Endodermal cell (in vitro differentiated cells): ENCODE results near the gene ZNF469. TPM values are rescaled to one million over a fixed set of nuclear protein-coding genes. Genes with fewer than 3 reads are reported as not detected.

Experiments
- DNase-seq: peaks from one replicate; pipeline ENCODE4 v3.0.0-alpha.2; 2017
- H3K27ac ChIP-seq: 2 replicates; pipeline ENCODE4 v1.5.1; 2013; ENCODE audit warnings: mild to moderate bottlenecking, low read depth, low read length, moderate library complexity
- H3K27me3 ChIP-seq: 2 replicates; pipeline ENCODE4 v1.6.1; 2013; ENCODE audit warnings: mild to moderate bottlenecking, low read length, moderate library complexity; ENCODE audit not compliant: insufficient read depth, control insufficient read depth, poor library complexity, severe bottlenecking
- H3K36me3 ChIP-seq: 2 replicates; pipeline ENCODE4 v1.7.0; 2013; ENCODE audit warnings: mild to moderate bottlenecking, low read length, moderate library complexity; ENCODE audit not compliant: control insufficient read depth, insufficient read depth
- H3K4me1 ChIP-seq: one replicate; pipeline ENCODE4 v1.7.0; 2013; ENCODE audit warnings: low read length; ENCODE audit not compliant: control insufficient read depth, insufficient read depth
- H3K4me3 ChIP-seq: 2 replicates; pipeline ENCODE4 v1.5.1; 2013; ENCODE audit warnings: mild to moderate bottlenecking, low read length, moderate library complexity
- H3K9ac ChIP-seq: 2 replicates; pipeline ENCODE4 v1.6.1; 2013; ENCODE audit warnings: mild to moderate bottlenecking, low read length, moderate library complexity; ENCODE audit not compliant: poor library complexity, severe bottlenecking; ENCODE audit errors: extremely low read depth
- H3K9me3 ChIP-seq: 2 replicates; pipeline ENCODE4 v1.6.1; 2013; ENCODE audit warnings: mild to moderate bottlenecking, low read length, moderate library complexity; ENCODE audit not compliant: control insufficient read depth
- H3K27ac Mint-ChIP-seq: 2 replicates; pipeline ENCODE4 v1.8.0; 2020; ENCODE audit warnings: mixed read lengths
- H3K27me3 Mint-ChIP-seq: 2 replicates; pipeline ENCODE4 v1.8.0; 2021; ENCODE audit warnings: mild to moderate bottlenecking, mixed read lengths; ENCODE audit not compliant: insufficient read depth
- H3K36me3 Mint-ChIP-seq: 2 replicates; pipeline ENCODE4 v1.8.0; 2020; ENCODE audit warnings: low read depth, mixed read lengths
- H3K4me1 Mint-ChIP-seq: 2 replicates; pipeline ENCODE4 v1.8.0; 2020; ENCODE audit warnings: mixed read lengths
- H3K4me3 Mint-ChIP-seq: 2 replicates; pipeline ENCODE4 v1.8.0; 2020; ENCODE audit warnings: mild to moderate bottlenecking, moderate library complexity, mixed read lengths
- H3K9me3 Mint-ChIP-seq: 2 replicates; pipeline ENCODE4 v1.8.0; 2020; ENCODE audit warnings: mild to moderate bottlenecking, mixed read lengths
- CTCF ChIP-seq: fragments of 200-600 bp; sonication (generic); conservative IDR thresholded peaks from 2 replicates; pipeline ENCODE4 v1.5.0; 2021; ENCODE audit warnings: antibody characterized with exemption, mild to moderate bottlenecking
- WGBS, 2 experiments: methylation state at CpG; one replicate each; pipeline versions ENCODE4 v1.1.5 to v1.1.7; 2013; ENCODE audit warnings: missing lambda C conversion rate in 2 of 2, mixed read lengths in 1 of 2; ENCODE audit not compliant: insufficient coverage in 1 of 2, insufficient read length in 1 of 2; 5-methylcytosine and 5-hydroxymethylcytosine counted together
- total RNA-seq, 2 donors: library from RNA; stranded (reverse); fragmentation: NEBNext Ultra II Directional in 1 of 2; extraction: Animal tissue kit (Norgen Biotek cat#: 25700) in 1 of 2; gene quantifications; 2 replicates in 1 of 2; 3 replicates in 1 of 2; pipeline ENCODE4 v1.2.1, GENCODE V29; 2021

Gene ZNF469
- total RNA-seq, 2 donors from 2014 or later, result 0.68 to 4.7 TPM

DNA sequence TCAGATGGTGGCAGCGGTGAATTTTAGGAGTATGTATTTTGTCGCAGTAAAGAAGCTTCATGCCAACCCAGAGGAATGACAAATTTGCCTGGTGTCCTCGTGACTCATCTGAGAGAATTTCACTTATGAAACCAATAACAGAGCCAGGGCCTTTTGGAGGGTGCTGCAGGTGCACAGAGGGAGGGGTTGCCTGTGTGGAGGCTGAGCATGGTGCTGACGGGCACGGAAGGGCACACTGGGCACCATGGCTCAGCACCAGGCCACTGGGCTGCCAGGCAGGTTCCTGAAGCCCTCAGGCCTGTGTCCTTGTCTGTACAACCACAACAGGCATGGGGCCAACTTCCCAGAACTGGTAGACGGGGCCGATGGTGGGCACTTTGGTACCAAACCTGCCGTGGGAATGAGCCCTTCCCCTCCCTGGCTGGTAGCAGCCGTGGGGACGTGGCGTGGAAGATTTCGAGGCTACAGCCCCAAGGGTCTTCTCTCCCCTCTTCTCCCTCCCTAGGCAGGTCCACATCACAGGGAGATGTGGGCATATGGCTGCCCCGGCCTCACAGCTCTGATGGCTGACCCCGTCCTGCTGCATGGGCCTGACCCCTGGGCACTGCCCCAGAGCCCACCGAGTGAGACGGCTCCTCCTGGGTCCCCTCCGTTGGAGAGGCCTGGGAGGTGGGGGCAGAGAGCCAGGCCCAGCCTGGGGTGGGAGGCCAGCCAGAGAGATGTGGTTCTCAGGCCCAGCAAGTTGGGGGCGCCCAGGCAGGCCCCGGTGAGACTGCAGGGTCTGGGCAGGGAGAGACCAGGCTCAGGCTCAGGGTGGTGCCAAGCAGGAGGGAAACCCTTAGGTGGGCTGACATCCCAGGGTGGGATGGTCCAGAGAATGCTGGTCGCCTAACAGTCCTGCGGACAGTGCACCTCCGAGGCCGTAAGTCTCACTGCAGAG is 30.2 kb upstream of the ZNF469 start:
- Histone ChIP-seq H3K4me3 (no peak overlapping the region), H3K36me3 (no peaks in the 10 kb centered on the region), H3K27me3 (no peaks in the 10 kb centered on the region), H3K4me1 (no peaks in the 10 kb centered on the region), H3K27ac (no peak overlapping the region), H3K9ac (no peak overlapping the region), H3K9me3 (no peaks in the 10 kb centered on the region)
- Mint-ChIP-seq H3K27me3 (no peaks in the 10 kb centered on the region), H3K4me3 (no peak overlapping the region), H3K9me3 (no peaks in the 10 kb centered on the region), H3K27ac (no peak overlapping the region), H3K4me1 (no peaks in the 10 kb centered on the region), H3K36me3 (no peaks in the 10 kb centered on the region)
- TF ChIP-seq CTCF, result no peak
- DNase-seq, result no peak
- WGBS, 2 experiments, result 93 to 96% methylated on average over 16 to 23 of the region's 23 CpGs

DNA sequence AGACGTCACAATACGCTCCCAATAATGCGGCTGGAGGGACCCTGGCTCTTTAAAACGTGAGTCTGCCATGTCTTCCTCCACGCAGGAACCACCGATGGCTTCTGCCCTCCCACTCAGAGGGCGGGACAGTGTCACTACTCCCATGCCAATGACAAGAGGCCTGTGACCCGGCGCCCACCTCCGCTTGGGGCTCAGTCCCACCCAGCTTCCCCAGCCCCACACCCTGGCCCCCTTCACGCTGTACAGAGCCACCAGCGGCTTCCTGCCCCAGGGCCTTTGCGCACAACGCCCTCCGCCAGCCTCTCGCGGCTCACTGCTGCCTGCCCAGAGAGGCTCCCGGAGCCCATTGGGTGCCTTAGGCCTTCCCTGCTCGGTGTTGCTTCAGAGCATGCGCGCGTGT is 29.5 kb upstream of the ZNF469 start:
- H3K27me3 ChIP-seq, result no peaks in the 10 kb centered on the region
- H3K4me3 ChIP-seq, result no peak overlapping the region
- TF ChIP-seq CTCF, result no peak
- Mint-ChIP-seq H3K9me3 (no peaks in the 10 kb centered on the region), H3K27ac (no peak overlapping the region), H3K4me1 (no peaks in the 10 kb centered on the region), H3K27me3 (no peaks in the 10 kb centered on the region), H3K4me3 (no peak overlapping the region), H3K36me3 (no peaks in the 10 kb centered on the region)
- H3K9ac ChIP-seq, result no peak overlapping the region
- H3K36me3 ChIP-seq, result no peaks in the 10 kb centered on the region
- 93 to 94% methylated on average over 17 to 22 of the region's 22 CpGs for WGBS, 2 experiments
- no peak overlapping the region for H3K27ac ChIP-seq
- no peak for DNase-seq
- no peaks in the 10 kb centered on the region for H3K9me3 ChIP-seq
- no peaks in the 10 kb centered on the region for H3K4me1 ChIP-seq

GRCh38 chr16:88353691-88354090 is 29.1 kb upstream of the ZNF469 start:
- Histone ChIP-seq H3K36me3 (no peaks in the 10 kb centered on the region), H3K27ac (no peak overlapping the region), H3K4me1 (no peaks in the 10 kb centered on the region), H3K27me3 (no peaks in the 10 kb centered on the region), H3K4me3 (no peak overlapping the region), H3K9me3 (no peaks in the 10 kb centered on the region), H3K9ac (no peak overlapping the region)
- H3K27me3 Mint-ChIP-seq, result no peaks in the 10 kb centered on the region
- no peak for TF ChIP-seq CTCF
- no peaks in the 10 kb centered on the region for H3K4me1 Mint-ChIP-seq
- H3K27ac Mint-ChIP-seq, result no peak overlapping the region
- no peak overlapping the region for H3K4me3 Mint-ChIP-seq
- 85 to 86% methylated on average over 12 of the region's 12 CpGs for WGBS, 2 experiments
- no peaks in the 10 kb centered on the region for H3K36me3 Mint-ChIP-seq
- H3K9me3 Mint-ChIP-seq, result no peaks in the 10 kb centered on the region
- no peak for DNase-seq
